ENCODE measurements around the gene NPAS3. TPM values are rescaled to one million over a fixed set of nuclear protein-coding genes. Genes with fewer than 3 reads are reported as not detected.

Gene NPAS3
- total and polyA plus RNA-seq, 2 of the 8 experiments (the other 6 are each of a cell fraction or from before 2014, with no cell fraction given) = 0.11 to 0.60 TPM

DNA sequence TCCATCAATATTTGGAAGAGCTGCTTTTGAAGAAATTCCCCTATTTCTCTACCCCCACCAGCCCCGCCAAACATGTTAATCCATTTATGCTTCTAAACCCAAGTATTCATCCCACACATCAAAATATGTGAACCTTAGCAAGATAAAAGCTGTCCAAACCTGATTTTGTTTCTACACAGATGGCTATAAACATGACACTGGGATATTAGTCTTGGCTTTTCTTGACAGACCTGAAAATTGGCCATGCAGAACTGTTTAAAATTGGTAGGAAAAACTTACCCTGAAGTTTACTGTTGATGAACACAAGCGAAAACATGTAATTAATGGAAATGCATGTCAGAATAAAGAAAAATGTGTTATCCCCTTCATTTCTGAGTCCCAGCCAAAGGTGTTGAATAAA, 642.2 kb downstream of the NPAS3 start (continued):
- no peak for TF ChIP-seq USF2 (IDR thresholded peaks at IDR 0.05; ENCODE audit: low read length)
- TF ChIP-seq CTBP2 (IDR thresholded peaks at IDR 0.05; ENCODE audit: borderline replicate concordance, insufficient read depth, insufficient read length, low read length) = no peak
- no peak for TF ChIP-seq KDM5A (IDR thresholded peaks at IDR 0.05; ENCODE audit: low read length)
- no peak for TF ChIP-seq POLR2A (IDR thresholded peaks at IDR 0.05; ENCODE audit: control extremely low read depth in 1 of 2, low read depth in 2 of 2, low read length in 2 of 2)

Measured in H1 (cell line).